IMR-90 (cell line): ENCODE measurements around the gene SCNN1B.

Experiments used
- CHD1 ChIP-seq: IDR thresholded peaks from 2 replicates; pipeline ENCODE4 v1.6.1; 2012; ENCODE audit warnings: low read depth, low read length, improper control_type of control experiment
- MAZ ChIP-seq: IDR thresholded peaks from 2 replicates; pipeline ENCODE4 v1.6.1; 2012; ENCODE audit warnings: low read depth, mild to moderate bottlenecking, low read length, improper control_type of control experiment, moderate library complexity, borderline replicate concordance
- NFE2L2 ChIP-seq: fragments of 150-350 bp; IDR thresholded peaks from 2 replicates; pipeline ENCODE4 v1.6.1; 2016; ENCODE audit warnings: low read depth, mild to moderate bottlenecking, low read length
- POLR2A ChIP-seq: IDR thresholded peaks from 2 replicates; pipeline ENCODE4 v1.6.1; 2012; ENCODE audit warnings: mild to moderate bottlenecking, low read depth, low read length
- RCOR1 ChIP-seq: IDR thresholded peaks from 2 replicates; pipeline ENCODE4 v1.6.1; 2012; ENCODE audit warnings: mild to moderate bottlenecking, low read length, improper control_type of control experiment; ENCODE audit not compliant: insufficient replicate concordance
- TF ChIP-seq, protein P1 (sequence below): conservative IDR thresholded peaks from 2 replicates; pipeline ENCODE4 v1.5.1; 2012; ENCODE audit warnings: mild to moderate bottlenecking, low read depth, low read length, improper control_type of control experiment

DNA sequence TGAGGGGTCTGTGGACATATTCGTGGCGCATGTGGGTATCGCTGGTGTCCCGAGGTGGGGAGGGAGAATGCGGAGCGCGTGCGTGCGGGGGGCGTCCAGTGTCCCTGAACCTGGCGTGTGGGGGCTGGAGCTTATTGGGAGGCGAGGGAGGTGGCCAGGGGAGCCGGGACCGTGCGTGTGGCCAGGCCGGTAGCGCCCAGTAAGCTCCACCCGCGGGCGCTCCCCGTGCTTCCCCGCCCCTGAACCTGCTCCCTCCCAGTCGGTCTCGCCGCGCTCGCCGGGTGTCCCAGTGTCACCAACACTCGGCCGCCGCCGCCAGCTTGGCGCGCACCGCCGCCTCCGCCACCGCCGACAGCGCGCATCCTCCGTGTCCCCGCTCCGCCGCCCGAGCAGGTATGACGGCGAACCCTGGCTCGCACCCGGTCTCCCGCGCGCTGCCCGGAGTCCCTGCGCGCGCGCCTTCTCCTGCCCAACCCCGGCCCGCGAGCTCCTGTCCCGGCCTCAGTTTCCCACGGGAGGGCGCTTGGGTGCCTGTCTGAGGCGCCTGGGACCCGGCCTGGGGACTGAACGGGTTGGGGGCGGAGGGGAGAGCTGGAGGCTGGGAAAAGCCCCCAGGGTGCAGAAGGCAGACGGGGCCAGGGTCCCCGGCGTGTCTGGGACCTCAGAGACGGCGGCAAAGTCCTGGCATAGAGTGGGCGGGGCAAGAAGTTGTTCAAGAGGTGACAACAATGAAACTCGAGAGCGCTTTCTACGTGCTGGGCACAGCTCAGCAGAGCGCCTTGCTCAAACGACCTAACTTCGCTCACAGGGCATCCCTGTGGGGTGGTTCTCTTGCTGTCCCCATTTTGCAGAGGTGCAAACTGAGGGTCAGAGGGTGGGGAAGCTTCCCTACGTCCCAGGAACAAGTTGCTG, at the start of gene SCNN1B:
- TF ChIP-seq, protein P1, sequence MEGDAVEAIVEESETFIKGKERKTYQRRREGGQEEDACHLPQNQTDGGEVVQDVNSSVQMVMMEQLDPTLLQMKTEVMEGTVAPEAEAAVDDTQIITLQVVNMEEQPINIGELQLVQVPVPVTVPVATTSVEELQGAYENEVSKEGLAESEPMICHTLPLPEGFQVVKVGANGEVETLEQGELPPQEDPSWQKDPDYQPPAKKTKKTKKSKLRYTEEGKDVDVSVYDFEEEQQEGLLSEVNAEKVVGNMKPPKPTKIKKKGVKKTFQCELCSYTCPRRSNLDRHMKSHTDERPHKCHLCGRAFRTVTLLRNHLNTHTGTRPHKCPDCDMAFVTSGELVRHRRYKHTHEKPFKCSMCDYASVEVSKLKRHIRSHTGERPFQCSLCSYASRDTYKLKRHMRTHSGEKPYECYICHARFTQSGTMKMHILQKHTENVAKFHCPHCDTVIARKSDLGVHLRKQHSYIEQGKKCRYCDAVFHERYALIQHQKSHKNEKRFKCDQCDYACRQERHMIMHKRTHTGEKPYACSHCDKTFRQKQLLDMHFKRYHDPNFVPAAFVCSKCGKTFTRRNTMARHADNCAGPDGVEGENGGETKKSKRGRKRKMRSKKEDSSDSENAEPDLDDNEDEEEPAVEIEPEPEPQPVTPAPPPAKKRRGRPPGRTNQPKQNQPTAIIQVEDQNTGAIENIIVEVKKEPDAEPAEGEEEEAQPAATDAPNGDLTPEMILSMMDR: no peak
- no peak for TF ChIP-seq NFE2L2
- no peak for TF ChIP-seq CHD1
- no peak for TF ChIP-seq POLR2A
- no peak for TF ChIP-seq RCOR1
- no peak for TF ChIP-seq MAZ
